HepG2 (cell line): ENCODE measurements around the gene TMEM121. TPM values are rescaled to one million over a fixed set of nuclear protein-coding genes. Genes with fewer than 3 reads are reported as not detected.

ENCODE experiments used
- ATAC-seq: fragments of 200-7000 bp; cut with Tn5 transposase; 3 replicates; pipeline ENCODE4 v1.9.1; 2020; ENCODE audit warnings: mild to moderate bottlenecking, moderate library complexity
- BruUV-seq: library from RNA; stranded (reverse); fragments of 400-500 nt; replicated peaks from 2 replicates; lab custom pipeline; 2021; lab: Mats Ljungman, UMichigan
- CTCF ChIA-PET: fragments of 300-600 bp; formaldehyde crosslinking; extraction: SDS; loops from one replicate; lab custom pipeline; 2021; ENCODE audit warnings: low total read pairs, inconsistent platforms, low intra/inter-chr PET ratio; lab: Yijun Ruan, JAX
- POLR2A ChIA-PET: fragments of 350-600 bp; sonication (Branson Sonifier 250); formaldehyde crosslinking; loops from one replicate; lab custom pipeline; 2020; ENCODE audit warnings: antibody characterized with exemption, inconsistent platforms; lab: Yijun Ruan, JAX
- DNase-seq: peaks from one replicate; pipeline ENCODE4 v3.0.0-alpha.2; 2015; ENCODE audit warnings: low spot score
- FAIRE-seq: peaks from 3 replicates; lab custom pipeline; 2011; peaks lifted over from hg19 to GRCh38; lab: Jason Lieb, UNC
- H2AFZ ChIP-seq: one replicate; pipeline ENCODE4 v1.6.1; 2011; ENCODE audit warnings: low read length, inconsistent platforms
- H3K27ac ChIP-seq: fragments of 300-600 bp; 3 replicates; pipeline ENCODE4 v1.8.0; 2011; ENCODE audit warnings: mixed run types, mild to moderate bottlenecking, mixed read lengths, low read length, inconsistent platforms; ENCODE audit not compliant: insufficient read depth; ENCODE audit errors: extremely low read length
- H3K27me3 ChIP-seq, 2 experiments: fragments of 200-600 bp in 1 of 2; 2 replicates in 1 of 2; 3 replicates in 1 of 2; pipeline versions ENCODE4 v1.6.0 to v1.8.0; 2011; ENCODE audit warnings: low read length in 2 of 2, mild to moderate bottlenecking in 2 of 2, moderate library complexity in 2 of 2, inconsistent platforms in 1 of 2; ENCODE audit not compliant: insufficient read depth in 2 of 2, control insufficient read depth in 1 of 2
- H3K36me3 ChIP-seq, 2 experiments: fragments of 200-600 bp in 1 of 2; replicated peaks in 1 of 2; 2 replicates in 1 of 2; 3 replicates in 1 of 2; pipeline versions ENCODE4 v1.5.1 to v1.8.0; 2011; ENCODE audit warnings: low read length in 2 of 2, inconsistent platforms in 1 of 2; ENCODE audit not compliant: insufficient read depth in 2 of 2, control insufficient read depth in 1 of 2
- H3K4me1 ChIP-seq: 2 replicates; pipeline ENCODE4 v1.5.1; 2012; ENCODE audit warnings: low read length, inconsistent platforms; ENCODE audit not compliant: insufficient read depth
- H3K4me2 ChIP-seq: 2 replicates; pipeline ENCODE4 v1.6.0; 2011; ENCODE audit warnings: low read depth, low read length, inconsistent platforms
- H3K4me3 ChIP-seq, 3 experiments: fragments of 200-600 bp in 1 of 3; sonication (generic), shearing (Covaris generic) in 1 of 3; replicated peaks in 1 of 3; 2 replicates each; pipeline ENCODE4 v1.5.1; 2011 to 2016; ENCODE audit warnings: low read length in 3 of 3, inconsistent platforms in 2 of 3, low read depth in 2 of 3, mild to moderate bottlenecking in 2 of 3, control low read depth in 1 of 3, mixed read lengths in 1 of 3; ENCODE audit not compliant: insufficient read depth in 1 of 3
- H3K79me2 ChIP-seq: one replicate; pipeline ENCODE4 v1.6.1; 2011; ENCODE audit warnings: low read length, inconsistent platforms; ENCODE audit not compliant: insufficient read depth
- H3K9ac ChIP-seq: 2 replicates; pipeline ENCODE4 v1.6.0; 2011; ENCODE audit warnings: mild to moderate bottlenecking, low read depth, low read length, inconsistent platforms; ENCODE audit not compliant: insufficient read depth
- H3K9me3 ChIP-seq: 2 replicates; pipeline ENCODE4 v1.5.1; 2012; ENCODE audit warnings: mild to moderate bottlenecking, low read length
- H4K20me1 ChIP-seq: 2 replicates; pipeline ENCODE4 v1.6.0; 2011; ENCODE audit warnings: inconsistent platforms, mild to moderate bottlenecking, low read length, moderate library complexity; ENCODE audit not compliant: insufficient read depth
- CAMTA2 ChIP-seq: sonication (generic); formaldehyde crosslinking; IDR thresholded peaks from 2 replicates; pipeline ENCODE4 v1.4.0; 2020; ENCODE audit warnings: mild to moderate bottlenecking, missing genetic modification reagents, borderline replicate concordance
- FOXO4 ChIP-seq: sonication (generic); formaldehyde crosslinking; conservative IDR thresholded peaks from 2 replicates; pipeline ENCODE4 v1.8.1; 2023; ENCODE audit warnings: missing genetic modification reagents
- GABPB1 ChIP-seq: IDR thresholded peaks from 2 replicates; pipeline ENCODE4 v1.6.1; 2016; ENCODE audit warnings: mild to moderate bottlenecking, missing genetic modification reagents, moderate library complexity, missing compliant biosample characterization
- HMG20A ChIP-seq: IDR thresholded peaks from 2 replicates; pipeline ENCODE4 v1.6.1; 2016; ENCODE audit warnings: borderline replicate concordance
- MEF2D ChIP-seq: sonication (generic); formaldehyde crosslinking; IDR thresholded peaks from 2 replicates; pipeline ENCODE4 v1.5.1; 2020; ENCODE audit warnings: mild to moderate bottlenecking, missing genetic modification reagents
- PAWR ChIP-seq: sonication (generic); formaldehyde crosslinking; IDR thresholded peaks from 2 replicates; pipeline ENCODE4 v1.4.0; 2020; ENCODE audit warnings: missing genetic modification reagents, mild to moderate bottlenecking, borderline replicate concordance
- PAXIP1 ChIP-seq: sonication (generic); formaldehyde crosslinking; conservative IDR thresholded peaks from 2 replicates; pipeline ENCODE4 v1.4.0; 2020; ENCODE audit warnings: mild to moderate bottlenecking, missing genetic modification reagents, moderate library complexity
- PHF21A ChIP-seq: sonication (generic); formaldehyde crosslinking; IDR thresholded peaks from 2 replicates; pipeline ENCODE4 v1.5.0; 2020; ENCODE audit warnings: mild to moderate bottlenecking, missing genetic modification reagents
- ZC3H13 ChIP-seq: sonication (generic); formaldehyde crosslinking; IDR thresholded peaks from 2 replicates; pipeline ENCODE4 v1.8.1; 2023; ENCODE audit warnings: mild to moderate bottlenecking, missing genetic modification reagents, moderate library complexity
- ZFP91 ChIP-seq: sonication (generic); formaldehyde crosslinking; IDR thresholded peaks from 2 replicates; pipeline ENCODE4 v1.9.0; 2022; ENCODE audit warnings: missing genetic modification reagents, mild to moderate bottlenecking, borderline replicate concordance
- ZFYVE20 ChIP-seq: sonication (generic); formaldehyde crosslinking; IDR thresholded peaks from 2 replicates; pipeline ENCODE4 v1.8.0; 2023; ENCODE audit warnings: low read depth, mild to moderate bottlenecking, moderate library complexity, missing genetic modification reagents, borderline replicate concordance
- ZNF350 ChIP-seq: sonication (generic); formaldehyde crosslinking; IDR thresholded peaks from 2 replicates; pipeline ENCODE4 v1.4.0; 2020; ENCODE audit warnings: mild to moderate bottlenecking, low read depth, missing genetic modification reagents, borderline replicate concordance
- WGBS: methylation state at CpG from one replicate; pipeline ENCODE4 v1.1.6; 2017; ENCODE audit warnings: low lambda C conversion rate; 5-methylcytosine and 5-hydroxymethylcytosine counted together
- in situ Hi-C: cut with HindIII; loops from 2 replicates; pipeline ENCODE4 v1.10.0; 2017; ENCODE audit warnings: low pct_unique_long_range_greater_than_20kb; ENCODE audit not compliant: extremely low pct_ligation_motif_present
- intact Hi-C: fragments of 100-400 bp; cut with micrococcal nuclease; formaldehyde crosslinking; loops from one replicate; pipeline ENCODE4 v1.10.0; 2022; ENCODE audit not compliant: unreplicated experiment
- polyA plus RNA-seq, 8 experiments: library from polyadenylated mRNA; depleted of rRNA in 3 of 8; stranded (reverse) in 7 of 8; unstranded in 1 of 8; fragments of >200 nt; fragmentation: Illumina TruSeq in 4 of 8; extraction: Trizol in 4 of 8; gene quantifications; 2 replicates each; pipeline versions ENCODE4 v1.2.1 to v1.2.3, GENCODE V29; 2011 to 2016; ENCODE audit warnings: low read depth in 4 of 8, missing spikeins in 1 of 8, mixed read lengths in 1 of 8; ENCODE audit not compliant: insufficient read depth in 1 of 8
- total RNA-seq, 5 experiments: library from RNA; depleted of rRNA; stranded (reverse); fragments of >200 nt; fragmentation: Illumina TruSeq; extraction: Trizol; gene quantifications; 2 replicates each; pipeline ENCODE4 v1.2.3, GENCODE V29; 2016; ENCODE audit warnings: low read depth in 1 of 5

Gene TMEM121
- total and polyA plus RNA-seq, 2 of the 13 experiments (the other 11 are each of a cell fraction or from before 2014, with no cell fraction given): 6.6 to 19.0 TPM

- TF ChIP-seq PAXIP1 (CRISPR knock-in tag) (peak; percentile 42), PAWR (CRISPR knock-in tag) (no peak)
These were observed 3.3 kb downstream of the TMEM121 start (continued) for GRCh38 chr14:105529569-105530284.

GRCh38 chr14:105530285-105531087 is 4.1 kb downstream of the TMEM121 start:
- Histone ChIP-seq H3K79me2 (no peaks in the 10 kb centered on the region), H3K4me2 (peak overlapping the region; percentile 32; the same call in 1 of the 2 replicates), H3K4me3 (no peak overlapping the region), H3K9me3 (no peaks in the 10 kb centered on the region), H3K27me3 (peaks cover 3 to 36% of the 10 kb centered on the region in 2 experiments; a peak in 4 of 5 replicates), H3K9ac (no peak overlapping the region), H3K36me3 (0 out of 5 replicates have a peak, but pooled peaks cover 0 to 6% of the 10 kb centered on the region in 2 experiments), H4K20me1 (no peaks in the 10 kb centered on the region), H3K4me1 (peaks cover 50% of the 10 kb centered on the region), H3K27ac (no peak overlapping the region), H2AFZ (no peak overlapping the region)
- DNase-seq (no peak), ATAC-seq (no peak), FAIRE-seq (no peak)
- POLR2A ChIA-PET: no interaction called here
- 51% methylated on average over 5 of the region's 19 CpGs for WGBS
- in situ Hi-C loops (loop anchor here (5.0 kb wide), 1 partner anchor 153 kb away; no protein-coding TSS in a partner anchor), intact Hi-C loops (loop anchor here (5.0 kb wide), 1 partner anchor 158 kb away; no protein-coding TSS in a partner anchor)
- no TSS peak for BruUV-seq
- CTCF ChIA-PET: interaction anchor here (1.4 kb wide), 1 partner anchor 159 kb away, joined by 4 read pairs; no protein-coding TSS in a partner anchor
- TF ChIP-seq CAMTA2 (CRISPR knock-in tag): 0 out of 2 replicates have a peak, but pooled peaks have one; percentile 65
- peak; percentile 93 for TF ChIP-seq ZC3H13 (CRISPR knock-in tag)
- TF ChIP-seq HMG20A: no peak
- 0 out of 2 replicates have a peak, but pooled peaks have one; percentile 14 for TF ChIP-seq ZNF350
- peak; percentile 47; the same call in 1 of the 2 replicates for TF ChIP-seq GABPB1 (CRISPR knock-in tag)
- TF ChIP-seq FOXO4 (CRISPR knock-in tag): 0 out of 2 replicates have a peak, but pooled peaks have one; percentile 30
- no peak for TF ChIP-seq PHF21A (CRISPR knock-in tag)
- 0 out of 2 replicates have a peak, but pooled peaks have one; percentile 4 for TF ChIP-seq ZFP91
- TF ChIP-seq ZFYVE20 (CRISPR knock-in tag): no peak
- TF ChIP-seq MEF2D (CRISPR knock-in tag): 0 out of 2 replicates have a peak, but pooled peaks have one; percentile 49
